HG03558 (cell line): ENCODE results near the gene RASGEF1C.

ENCODE experiments used
- ATAC-seq: cut with Tn5 transposase; IDR thresholded peaks from one replicate; pipeline ENCODE4 v1.9.1; 2021; ENCODE audit warnings: moderate number of reproducible peaks; ENCODE audit not compliant: unreplicated experiment; ENCODE audit errors: extremely low read depth

Gene RASGEF1C

GRCh38 chr5:180191716-180192115 lies 17.3 kb downstream of the RASGEF1C start:
- ATAC-seq, result no peak

- no peak for ATAC-seq
Observed at GRCh38 chr5:180187767-180188166, 21.2 kb downstream of the RASGEF1C start.

GRCh38 chr5:180180846-180181245 lies 28.2 kb downstream of the RASGEF1C start:
- no peak for ATAC-seq

DNA sequence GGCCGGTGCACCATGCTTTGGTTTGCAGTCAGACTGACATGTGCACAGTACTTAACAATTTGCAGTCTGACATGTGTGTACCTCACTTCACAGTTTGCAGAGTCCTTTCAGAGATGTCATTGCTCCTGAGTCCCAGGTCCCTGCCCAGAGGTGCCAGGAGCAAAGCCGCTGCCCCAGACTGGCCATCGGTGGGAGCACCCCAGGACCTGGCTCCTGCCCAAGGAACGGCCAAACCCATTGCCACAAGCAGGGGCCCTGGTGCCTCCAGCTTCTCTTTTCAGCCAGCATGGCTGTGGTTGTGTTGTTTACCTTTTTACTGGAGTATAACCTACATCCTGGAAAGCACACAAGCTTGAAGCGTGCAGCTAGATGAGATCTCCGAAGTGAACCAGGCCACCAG lies 28.6 kb downstream of the RASGEF1C start:
- ATAC-seq, result no peak

DNA sequence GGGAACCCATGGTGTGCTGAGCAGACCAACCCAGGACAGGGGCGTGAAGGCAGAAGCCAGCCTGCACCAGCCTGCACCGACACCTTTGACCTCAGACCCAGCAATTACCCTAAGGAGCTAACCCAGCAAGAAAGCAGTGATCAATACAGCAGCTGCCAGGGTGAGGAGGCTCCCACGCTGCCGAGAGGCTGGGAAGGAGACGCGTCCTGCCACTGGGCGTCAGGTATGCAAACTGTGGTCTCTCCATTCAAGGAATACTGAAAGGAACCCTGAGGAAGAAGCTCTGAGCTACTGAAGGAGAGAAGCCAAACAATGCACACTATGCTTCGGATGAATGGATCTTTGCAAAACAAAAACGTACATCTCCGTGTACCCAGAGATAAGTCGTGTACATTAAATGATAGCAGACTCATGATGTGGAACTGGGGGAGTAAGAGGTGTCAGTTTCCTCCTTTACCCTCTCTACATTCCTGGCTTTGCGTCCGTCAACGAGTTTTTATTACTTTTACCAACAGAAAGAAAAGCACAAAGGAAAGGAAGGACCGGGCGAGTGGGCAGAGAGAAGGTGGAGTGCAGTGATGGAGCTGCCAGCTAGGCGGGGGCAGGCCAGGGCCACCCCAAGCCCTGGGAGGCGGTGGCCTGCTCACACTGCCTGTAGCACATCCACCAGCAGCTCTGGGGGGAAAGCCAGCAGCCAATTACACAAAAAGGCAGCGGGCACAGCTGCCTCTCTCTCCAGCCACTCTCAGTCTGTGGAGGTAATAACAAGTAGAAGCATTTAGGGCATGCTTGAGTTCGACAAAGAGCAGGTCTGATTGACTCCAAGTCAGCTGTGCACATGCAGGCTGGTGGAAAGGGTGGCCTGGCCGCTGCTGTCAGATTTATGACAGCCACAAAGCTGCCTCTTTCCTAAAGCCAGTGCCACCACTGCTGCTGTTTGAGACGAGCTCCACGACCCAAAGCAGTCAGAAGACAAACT lies 29.3 kb downstream of the RASGEF1C start:
- no peak for ATAC-seq

DNA sequence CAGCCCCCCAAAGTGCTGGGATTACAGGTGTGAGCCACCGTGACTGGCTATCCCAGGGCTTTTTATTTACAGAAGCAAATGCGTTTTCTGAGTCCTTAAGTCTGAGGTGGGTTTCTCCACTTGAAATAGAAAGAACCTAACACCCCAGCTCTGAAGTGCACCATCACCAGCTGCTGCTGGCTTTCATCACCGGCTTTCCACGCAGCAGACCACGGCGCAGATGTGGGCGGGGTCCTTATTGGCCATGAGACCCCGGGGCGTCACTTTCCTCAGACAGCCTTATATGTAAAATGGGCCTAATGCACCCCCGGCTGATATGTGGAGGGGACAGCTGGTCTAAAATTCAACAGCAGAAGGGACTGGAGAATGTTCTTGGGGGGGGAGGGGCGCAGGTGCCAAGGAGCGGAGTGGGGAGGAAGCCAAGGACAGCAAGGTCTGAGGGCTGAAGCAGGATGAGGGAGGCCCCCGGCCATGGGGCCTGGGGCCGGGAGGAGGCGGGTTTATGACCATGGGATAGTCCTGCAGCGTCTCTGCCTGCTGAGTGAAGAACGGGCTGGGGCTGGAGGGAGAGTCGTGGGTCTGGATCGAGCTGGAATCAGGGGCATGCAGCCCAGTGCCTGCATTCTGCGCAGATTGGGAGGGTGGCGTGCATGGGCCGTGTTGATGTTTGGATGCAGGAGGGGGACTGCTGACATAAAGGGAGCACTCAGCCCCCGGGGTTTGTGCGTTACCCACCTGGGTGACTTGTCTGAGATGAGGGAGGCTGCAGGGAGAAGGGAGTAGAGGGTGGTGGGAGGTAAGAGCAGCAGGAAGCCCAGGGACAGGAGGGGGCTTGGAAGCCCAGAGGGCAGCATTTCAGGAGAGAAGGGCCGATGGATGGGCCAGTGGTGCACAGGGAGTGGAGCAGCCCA lies 30.2 kb downstream of the RASGEF1C start:
- no peak for ATAC-seq

- no peak for ATAC-seq
Observed at GRCh38 chr5:180176191-180176590, 32.8 kb downstream of the RASGEF1C start.

DNA sequence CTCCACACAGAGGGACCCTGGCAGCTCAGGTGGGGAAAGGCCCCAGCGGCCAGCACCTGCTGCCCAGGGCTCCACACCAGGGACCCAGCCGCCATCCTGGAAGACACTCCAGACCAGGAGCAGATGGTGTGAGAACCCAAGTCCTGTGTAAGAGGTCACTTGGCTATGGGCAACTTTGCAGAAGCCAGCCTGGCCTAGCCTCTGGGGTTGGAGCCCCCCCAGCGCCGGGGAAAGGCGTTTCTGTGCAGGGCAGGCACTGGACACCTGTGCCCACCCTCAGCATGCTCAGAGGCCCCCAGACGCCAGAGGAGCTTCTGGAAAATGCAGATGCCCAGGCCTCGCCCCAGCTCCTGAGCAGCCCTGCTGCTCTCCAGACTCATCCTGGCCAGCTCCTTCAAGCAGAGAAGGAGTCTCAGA lies 34.0 kb downstream of the RASGEF1C start:
- ATAC-seq, result no peak

DNA sequence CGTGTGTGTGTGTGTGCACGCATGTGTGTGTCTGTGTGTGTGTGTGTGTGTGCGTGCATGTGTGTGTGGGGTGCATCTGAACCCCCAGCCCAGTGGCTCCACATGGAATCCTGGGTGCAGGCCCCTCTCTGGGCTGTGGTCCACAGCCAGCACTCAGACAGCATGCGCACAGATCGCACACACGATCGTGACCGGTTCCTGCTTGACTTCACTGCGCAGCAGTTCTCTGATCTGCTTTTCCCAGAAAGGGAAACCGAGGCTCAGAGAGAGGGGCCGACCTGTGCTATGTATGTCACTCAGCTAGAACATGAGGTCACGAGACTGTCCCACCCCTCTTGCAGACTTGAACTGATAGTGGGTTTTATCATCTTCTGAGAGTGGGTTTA lies 34.4 kb downstream of the RASGEF1C start:
- ATAC-seq, result no peak

GRCh38 chr5:180173875-180174586 lies 35.0 kb downstream of the RASGEF1C start:
- no peak for ATAC-seq

GRCh38 chr5:180173198-180173544 lies 35.8 kb downstream of the RASGEF1C start:
- ATAC-seq, result no peak

GRCh38 chr5:180172447-180173197 lies 36.4 kb downstream of the RASGEF1C start:
- ATAC-seq, result no peak

DNA sequence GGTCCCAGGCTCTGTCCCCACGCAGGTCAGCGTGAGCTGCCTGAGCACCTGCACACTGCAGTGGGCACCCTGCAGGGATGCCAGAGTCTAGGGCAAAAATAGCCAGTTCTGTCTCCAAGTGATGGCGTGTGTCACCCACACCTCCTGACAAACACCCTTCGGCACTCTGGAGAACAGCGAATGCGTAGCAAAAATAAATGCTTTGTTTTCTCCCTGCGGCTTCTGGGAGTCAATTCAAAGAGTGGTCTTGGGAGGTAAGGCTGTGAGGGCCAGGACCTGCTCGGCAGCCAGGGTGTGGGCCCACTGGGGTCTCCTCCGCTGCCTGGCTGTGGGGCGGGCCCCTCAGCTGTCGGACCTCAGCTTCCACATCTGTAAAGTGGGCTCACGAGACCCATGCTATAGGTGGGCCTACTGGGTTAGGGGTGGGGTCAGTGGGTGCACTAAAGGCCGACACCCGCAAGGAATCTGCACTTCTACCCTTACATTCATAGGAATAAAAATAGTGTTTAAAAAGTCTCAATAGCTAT lies 37.4 kb downstream of the RASGEF1C start:
- ATAC-seq, result no peak

DNA sequence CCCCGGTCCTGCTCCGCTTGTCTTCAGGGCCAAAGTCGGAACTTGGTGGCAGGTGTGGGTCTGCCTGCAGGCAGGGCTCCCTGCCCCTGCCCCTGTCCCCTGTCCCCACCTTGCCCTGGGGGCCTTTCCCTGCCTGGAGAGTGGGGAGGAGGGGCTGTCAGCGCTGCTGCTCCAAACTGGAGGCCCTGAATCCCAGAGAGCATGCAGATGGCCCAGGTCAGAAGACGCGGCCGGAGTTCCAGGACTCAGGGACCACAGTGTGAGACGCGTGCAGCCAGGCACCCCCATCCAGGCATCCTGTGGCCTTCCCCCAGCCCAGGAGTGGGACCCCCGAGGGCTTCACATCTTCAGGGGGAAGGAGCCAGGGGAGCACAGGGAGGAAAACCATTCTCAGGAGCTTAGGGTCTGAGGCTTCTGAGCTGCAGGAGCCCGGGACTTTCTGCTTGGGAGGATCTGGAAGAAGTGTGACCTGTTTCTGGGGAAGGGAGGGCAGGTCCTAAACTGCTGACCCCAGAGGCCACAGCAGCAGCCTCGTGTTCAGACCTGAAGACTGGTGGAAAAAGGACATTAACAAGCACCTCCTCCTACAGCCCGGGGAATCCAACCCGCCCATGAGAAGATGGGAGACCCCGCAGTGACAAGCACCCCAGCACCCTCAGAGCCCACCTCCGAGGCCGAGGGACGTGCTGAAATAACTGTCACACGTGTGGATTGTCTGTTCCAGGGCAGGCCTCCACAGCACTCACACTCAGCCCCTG lies 38.0 kb downstream of the RASGEF1C start:
- no peak for ATAC-seq

- no peak for ATAC-seq
Observed at GRCh38 chr5:180170106-180170809, 38.8 kb downstream of the RASGEF1C start.

- ATAC-seq, result no peak
Observed at GRCh38 chr5:180169248-180170105, 39.5 kb downstream of the RASGEF1C start.

DNA sequence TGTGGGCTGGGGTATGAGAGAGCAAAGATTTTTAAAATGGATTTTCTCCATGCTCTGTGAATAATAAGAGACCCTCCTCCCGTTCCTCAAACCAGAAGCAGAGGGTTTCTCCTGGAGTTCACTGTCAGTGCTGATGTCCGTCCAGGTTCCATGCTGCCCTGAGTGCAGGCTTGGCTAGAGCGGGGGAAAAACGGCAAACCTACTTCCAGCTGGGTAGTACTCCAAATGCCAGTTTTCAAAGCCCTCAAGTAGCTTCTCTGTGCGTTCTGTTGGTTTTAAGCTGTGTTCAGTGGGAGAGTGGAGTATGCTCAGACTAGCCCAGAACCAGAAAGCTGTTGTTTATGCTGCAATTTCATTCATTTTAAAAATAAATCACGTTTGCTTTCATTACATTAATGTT lies 40.3 kb downstream of the RASGEF1C start:
- no peak for ATAC-seq
